Peyer's patch (tissue), 4 donors: ENCODE measurements around the gene UBR2. TPM values are rescaled to one million over a fixed set of nuclear protein-coding genes. Genes with fewer than 3 reads are reported as not detected.

Source experiments
- DNase-seq, 3 donors: peaks; one replicate each; pipeline ENCODE4 v3.0.0-alpha.2; 2017 to 2019
- H3K27ac ChIP-seq, 4 donors: fragments of 200-600 bp; sonication (generic); one replicate each; pipeline ENCODE4 v1.5.1; 2016 to 2019
- H3K27me3 ChIP-seq, 2 donors: fragments of 200-600 bp; sonication (generic); one replicate each; pipeline ENCODE4 v1.5.1; 2019
- H3K36me3 ChIP-seq, 3 donors: fragments of 200-600 bp; sonication (generic); one replicate each; pipeline ENCODE4 v1.5.1; 2016 to 2019
- H3K4me1 ChIP-seq, 4 donors: fragments of 200-600 bp; sonication (generic); one replicate each; pipeline ENCODE4 v1.5.1; 2016 to 2019
- H3K4me3 ChIP-seq, 4 donors: fragments of 200-600 bp; sonication (generic); 1 replicate in 3 of 4; 2 replicates in 1 of 4; pipeline ENCODE4 v1.5.1; 2016 to 2019; ENCODE audit warnings: mild to moderate bottlenecking in 1 of 4
- H3K9me3 ChIP-seq, 4 donors: fragments of 200-600 bp; sonication (generic); one replicate each; pipeline ENCODE4 v1.5.1; 2016 to 2019; ENCODE audit warnings: mild to moderate bottlenecking in 1 of 4
- POLR2A ChIP-seq, 2 donors: fragments of 450-650 bp; IDR thresholded peaks; one replicate each; pipeline ENCODE4 v1.5.1; 2017; ENCODE audit warnings: antibody characterized with exemption in 2 of 2, mild to moderate bottlenecking in 2 of 2, moderate library complexity in 2 of 2
- small RNA-seq, 2 donors: library from RNA; depleted of rRNA; stranded (forward); fragments of <200 nt; gene quantifications; one replicate each; pipeline ENCODE3, GENCODE V24; 2016
- total RNA-seq, 4 donors: library from RNA; depleted of rRNA; stranded (reverse); fragments of >200 nt; gene quantifications; one replicate each; pipeline ENCODE4 v1.1.0, GENCODE V29; 2016
- TF ChIP-seq, protein P1 (sequence below), 6 experiments: fragments of 450-650 bp in 4 of 6; fragments of 200-600 bp in 2 of 6; sonication (generic) in 1 of 6; IDR thresholded peaks; one replicate each; pipeline ENCODE4 v1.5.1; 2017 to 2019; ENCODE audit warnings: antibody characterized with exemption in 6 of 6, mild to moderate bottlenecking in 3 of 6, moderate library complexity in 1 of 6

UBR2 gene
- total RNA-seq, 4 donors from 2014 or later = 36.4 to 51.2 (median 41.1) TPM

DNA sequence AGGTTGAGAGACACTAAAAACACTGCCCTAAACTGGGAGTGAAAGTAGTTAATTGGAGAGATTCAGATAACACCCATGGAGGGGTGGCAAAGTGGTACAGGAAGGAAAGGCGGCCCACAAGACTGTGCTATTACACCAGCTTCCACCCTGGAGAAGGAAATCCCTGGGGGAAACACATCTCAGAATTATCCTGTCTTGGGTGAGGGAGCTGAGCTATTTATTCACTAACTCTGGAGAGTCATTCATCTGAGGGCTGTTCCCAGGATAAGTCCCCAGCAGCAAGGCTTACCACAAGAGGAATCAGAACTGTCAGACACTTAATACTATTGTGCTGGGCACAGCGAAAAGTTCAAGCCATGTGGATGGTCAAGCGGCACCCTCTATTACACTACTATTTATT is 172.1 kb downstream of the UBR2 start:
- no peak overlapping the region for H3K27ac ChIP-seq
- no peaks in the 10 kb centered on the region for H3K4me1 ChIP-seq
- H3K27me3 ChIP-seq = no peaks in the 10 kb centered on the region
- H3K4me3 ChIP-seq = no peak overlapping the region
- no peaks in the 10 kb centered on the region for H3K9me3 ChIP-seq
- H3K36me3 ChIP-seq = no peaks in the 10 kb centered on the region
- TF ChIP-seq POLR2A (IDR thresholded peaks at IDR 0.05) = no peak
- TF ChIP-seq, protein P1, sequence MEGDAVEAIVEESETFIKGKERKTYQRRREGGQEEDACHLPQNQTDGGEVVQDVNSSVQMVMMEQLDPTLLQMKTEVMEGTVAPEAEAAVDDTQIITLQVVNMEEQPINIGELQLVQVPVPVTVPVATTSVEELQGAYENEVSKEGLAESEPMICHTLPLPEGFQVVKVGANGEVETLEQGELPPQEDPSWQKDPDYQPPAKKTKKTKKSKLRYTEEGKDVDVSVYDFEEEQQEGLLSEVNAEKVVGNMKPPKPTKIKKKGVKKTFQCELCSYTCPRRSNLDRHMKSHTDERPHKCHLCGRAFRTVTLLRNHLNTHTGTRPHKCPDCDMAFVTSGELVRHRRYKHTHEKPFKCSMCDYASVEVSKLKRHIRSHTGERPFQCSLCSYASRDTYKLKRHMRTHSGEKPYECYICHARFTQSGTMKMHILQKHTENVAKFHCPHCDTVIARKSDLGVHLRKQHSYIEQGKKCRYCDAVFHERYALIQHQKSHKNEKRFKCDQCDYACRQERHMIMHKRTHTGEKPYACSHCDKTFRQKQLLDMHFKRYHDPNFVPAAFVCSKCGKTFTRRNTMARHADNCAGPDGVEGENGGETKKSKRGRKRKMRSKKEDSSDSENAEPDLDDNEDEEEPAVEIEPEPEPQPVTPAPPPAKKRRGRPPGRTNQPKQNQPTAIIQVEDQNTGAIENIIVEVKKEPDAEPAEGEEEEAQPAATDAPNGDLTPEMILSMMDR (IDR thresholded peaks at IDR 0.05) = no peak
- DNase-seq = no peak

DNA sequence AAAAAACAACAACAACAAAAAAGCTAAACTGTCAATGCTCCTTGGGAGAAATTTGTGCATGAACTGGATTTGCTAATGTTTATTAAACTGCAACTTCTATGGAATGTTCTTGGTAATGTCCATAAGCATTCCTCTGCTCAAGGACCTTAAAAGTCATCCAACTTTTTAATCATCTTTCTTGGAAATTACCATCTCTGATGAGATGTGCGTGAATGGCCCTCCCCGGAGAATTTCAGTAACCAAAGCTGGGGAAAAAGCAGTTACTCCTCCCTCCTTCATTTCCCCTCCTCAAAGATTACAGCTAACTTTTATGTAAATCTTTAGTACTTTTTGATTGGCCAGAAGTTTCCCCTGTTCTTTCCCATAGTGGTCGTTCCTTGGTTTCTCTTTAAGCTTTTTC is 176.9 kb downstream of the UBR2 start:
- no peaks in the 10 kb centered on the region for H3K27me3 ChIP-seq
- no peak overlapping the region for H3K4me3 ChIP-seq
- DNase-seq = no peak
- no peak overlapping the region for H3K27ac ChIP-seq
- H3K4me1 ChIP-seq = peaks cover 3 to 12% (median 8%) of the 10 kb centered on the region in 4 donors
- TF ChIP-seq, protein P1 (IDR thresholded peaks at IDR 0.05) = no peak
- no peak for TF ChIP-seq POLR2A (IDR thresholded peaks at IDR 0.05)
- no peaks in the 10 kb centered on the region for H3K9me3 ChIP-seq
- no peaks in the 10 kb centered on the region for H3K36me3 ChIP-seq

DNA sequence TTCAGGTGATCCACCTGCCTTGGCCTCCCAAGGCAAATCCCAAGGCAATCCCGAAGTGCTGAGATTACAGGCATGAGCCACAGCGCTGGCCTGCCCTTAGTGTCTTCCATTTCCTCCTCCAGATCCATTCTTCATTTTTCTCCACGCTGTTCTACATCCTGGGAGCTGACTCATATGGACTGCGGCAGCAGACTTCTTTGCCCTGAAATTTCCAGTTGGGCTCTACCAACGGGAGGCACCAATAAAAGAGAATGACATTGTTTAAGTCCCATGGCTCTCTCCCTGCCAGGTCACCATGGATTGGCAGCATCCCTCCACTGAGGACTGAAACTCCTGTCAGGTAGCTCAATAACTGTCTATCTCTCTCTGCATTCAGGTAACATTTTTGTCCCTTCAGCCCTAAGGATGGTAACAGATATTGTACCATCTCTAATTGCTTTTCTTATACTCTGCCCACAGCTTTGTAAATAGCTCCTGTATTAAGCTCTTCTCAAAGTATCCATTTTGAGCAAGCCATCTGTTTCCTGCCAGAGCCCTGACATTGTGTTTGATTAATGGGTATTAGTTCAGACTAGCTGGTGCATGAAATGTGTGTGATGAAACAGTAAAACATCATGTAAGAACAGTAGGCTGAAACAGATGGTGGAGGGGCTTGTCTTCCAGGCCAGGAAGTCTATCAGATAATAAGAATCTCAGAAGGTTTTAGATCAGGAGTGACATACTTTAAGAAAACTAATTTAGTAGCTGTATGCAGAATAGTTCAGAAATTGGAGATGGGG is 178.5 kb downstream of the UBR2 start:
- H3K36me3 ChIP-seq = no peaks in the 10 kb centered on the region
- H3K27me3 ChIP-seq = no peaks in the 10 kb centered on the region
- no peaks in the 10 kb centered on the region for H3K9me3 ChIP-seq
- no peak overlapping the region for H3K27ac ChIP-seq
- TF ChIP-seq, protein P1 (IDR thresholded peaks at IDR 0.05) = no peak
- TF ChIP-seq POLR2A (IDR thresholded peaks at IDR 0.05) = no peak
- H3K4me3 ChIP-seq = no peak overlapping the region
- DNase-seq = no peak
- H3K4me1 ChIP-seq = peaks cover 3 to 12% (median 8%) of the 10 kb centered on the region in 4 donors

Small RNAs within 50 kb of the gene (small RNA-seq; reads per million reads assigned to genes)
- 0 reads per million in 2 donors for gene RNU6-890P

Other genes with a start within 250 kb of the UBR2 start
- 10 to 100 TPM in 1 of 4 donors, 1 to 10 TPM in 3; 4.6 to 28.1 (median 8.5) TPM for gene TRERF1, start 112.1 kb upstream of the UBR2 start, total RNA-seq
- gene PRPH2, start 158.6 kb downstream of the UBR2 start, total RNA-seq = 1 to 10 TPM in 2 of 4 donors, under 1 TPM in 1, not detected in 1; 0.67 to 9.9 (median 1.3) TPM
- gene TBCC, start 182.1 kb downstream of the UBR2 start, total RNA-seq = 10 to 100 TPM; 23.1 to 36.4 (median 30.7) TPM
- gene BICRAL, start 218.0 kb downstream of the UBR2 start, total RNA-seq = 10 to 100 TPM; 15.3 to 20.1 (median 17.1) TPM